Body of pancreas (tissue), 4 donors: ENCODE data around the gene NR0B1.

Experiments
- CTCF ChIP-seq, 7 experiments: fragments of 450-650 bp in 4 of 7; fragments of 200-600 bp in 3 of 7; sonication (generic) in 3 of 7; IDR thresholded peaks; one replicate each; pipeline ENCODE4 v1.5.1; 2016 to 2019; ENCODE audit warnings: antibody characterized with exemption in 7 of 7
- POLR2A ChIP-seq, 3 donors: fragments of 450-650 bp; IDR thresholded peaks; one replicate each; pipeline ENCODE4 v1.6.1; 2016; ENCODE audit warnings: antibody characterized with exemption in 3 of 3, mild to moderate bottlenecking in 2 of 3

GRCh38 chrX:30296408-30297254 is 12.6 kb downstream of the NR0B1 start:
- TF ChIP-seq CTCF (IDR thresholded peaks at IDR 0.05), result no peak
- TF ChIP-seq POLR2A (IDR thresholded peaks at IDR 0.05), result no peak
